GM12865 (cell line): ENCODE results near the gene ZNF652.
"Not testable (repeated sequence)": the region's sequence is repeated elsewhere in the genome, so short reads cannot be mapped to it uniquely, and the experiment has no call there.

Experiments
- DNase-seq: peaks from one replicate; pipeline ENCODE4 v3.0.0; 2010; ENCODE audit warnings: low read depth
- H3K4me3 ChIP-seq: 2 replicates; pipeline ENCODE4 v1.5.1; 2011; ENCODE audit warnings: mild to moderate bottlenecking, low read depth, low read length, control low read depth
- CTCF ChIP-seq: IDR thresholded peaks from 2 replicates; pipeline ENCODE4 v1.5.1; 2011; ENCODE audit warnings: low read length, control low read depth, low read depth, inconsistent platforms; ENCODE audit not compliant: insufficient read depth; ENCODE audit errors: missing control alignments

The ZNF652 gene

GRCh38 chr17:49287481-49287880 is 74.6 kb downstream of the ZNF652 start:
- no peak for DNase-seq
- no peak for TF ChIP-seq CTCF
- H3K4me3 ChIP-seq, result no peak overlapping the region

DNA sequence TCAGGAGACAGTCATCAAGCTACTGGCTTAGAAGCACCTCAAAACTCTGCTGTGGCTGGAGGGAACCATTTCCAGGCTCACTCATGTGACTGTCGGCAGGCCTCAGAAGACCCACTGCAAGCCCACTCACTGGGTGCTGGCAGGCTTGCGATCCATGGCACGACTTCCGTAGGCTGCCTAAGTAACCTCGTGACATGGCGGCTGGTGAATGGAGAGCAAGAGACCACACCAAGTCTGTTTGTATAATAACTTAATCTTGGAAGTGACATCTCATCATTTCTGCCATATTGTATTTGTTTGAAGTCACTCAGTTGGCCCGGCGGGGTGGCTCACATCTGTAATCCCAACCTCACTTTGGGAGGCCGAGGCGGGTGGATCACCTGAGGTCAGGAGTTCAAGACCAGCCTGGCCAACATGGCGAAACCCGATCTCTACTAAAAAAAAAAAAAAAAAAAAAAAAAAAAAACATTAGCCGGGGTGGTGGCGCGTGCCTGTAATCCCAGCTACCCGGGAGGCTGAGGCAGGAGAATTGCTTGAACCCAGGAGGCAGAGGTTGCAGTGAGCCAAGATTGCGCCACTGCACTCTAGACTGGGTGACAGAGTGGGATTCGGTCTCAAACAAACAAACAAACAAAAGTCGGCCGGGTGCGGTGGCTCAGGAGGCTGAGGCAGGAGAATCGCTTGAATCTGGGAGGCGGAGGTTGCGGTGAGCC is 75.6 kb downstream of the ZNF652 start:
- DNase-seq, H3K4me3 ChIP-seq: not testable (repeated sequence)

DNA sequence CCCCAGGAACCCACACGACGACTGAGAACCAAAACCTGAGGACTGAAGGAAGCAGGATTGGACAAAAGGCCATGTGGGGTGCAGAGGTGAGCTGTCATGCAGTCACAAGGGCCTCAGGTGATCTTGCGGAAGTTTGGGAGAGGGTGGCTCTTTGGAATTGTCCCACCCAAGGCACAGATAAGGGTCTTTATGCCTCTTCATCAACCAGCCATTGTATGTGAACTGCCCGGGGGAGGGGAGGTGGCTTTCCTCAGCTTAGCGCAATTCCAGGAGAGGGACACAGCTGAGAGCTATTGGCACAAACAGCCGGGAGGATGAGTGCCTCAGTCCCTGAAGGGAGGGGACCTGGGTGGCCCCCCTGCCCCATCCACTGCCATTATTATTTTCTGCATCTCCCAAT is 76.3 kb downstream of the ZNF652 start:
- no peak for TF ChIP-seq CTCF

GRCh38 chr17:49280918-49281317 is 81.1 kb downstream of the ZNF652 start:
- no peak for DNase-seq
- no peak for TF ChIP-seq CTCF
- no peak overlapping the region for H3K4me3 ChIP-seq

More for the DNA sequence above, 76.3 kb downstream of the ZNF652 start:
- H3K4me3 ChIP-seq, result no peak overlapping the region
- no peak for DNase-seq

DNA sequence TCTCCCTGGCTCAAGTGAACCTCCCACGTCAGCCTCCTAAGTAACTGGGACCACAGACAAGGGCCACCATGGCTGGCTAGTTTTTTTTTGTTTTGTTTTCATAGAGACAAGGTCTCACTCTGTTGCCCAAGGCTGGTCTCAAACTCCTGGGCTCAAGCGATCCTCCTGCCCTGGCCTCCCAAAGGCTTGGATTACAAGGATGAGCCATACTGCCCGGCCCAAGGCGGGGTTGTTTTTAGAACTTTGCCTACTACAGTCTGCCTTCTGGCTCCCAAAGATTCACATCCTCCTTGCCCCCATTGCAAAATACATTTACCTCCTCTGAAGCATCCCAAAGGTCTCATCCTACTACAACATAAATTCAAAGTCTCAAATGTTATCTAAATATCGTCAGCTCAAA is 82.0 kb downstream of the ZNF652 start:
- TF ChIP-seq CTCF, result no peak
- H3K4me3 ChIP-seq, result no peak overlapping the region
- DNase-seq, result no peak

- not testable (repeated sequence) for DNase-seq, H3K4me3 ChIP-seq
These were observed 82.6 kb downstream of the ZNF652 start for GRCh38 chr17:49279263-49280015.

DNA sequence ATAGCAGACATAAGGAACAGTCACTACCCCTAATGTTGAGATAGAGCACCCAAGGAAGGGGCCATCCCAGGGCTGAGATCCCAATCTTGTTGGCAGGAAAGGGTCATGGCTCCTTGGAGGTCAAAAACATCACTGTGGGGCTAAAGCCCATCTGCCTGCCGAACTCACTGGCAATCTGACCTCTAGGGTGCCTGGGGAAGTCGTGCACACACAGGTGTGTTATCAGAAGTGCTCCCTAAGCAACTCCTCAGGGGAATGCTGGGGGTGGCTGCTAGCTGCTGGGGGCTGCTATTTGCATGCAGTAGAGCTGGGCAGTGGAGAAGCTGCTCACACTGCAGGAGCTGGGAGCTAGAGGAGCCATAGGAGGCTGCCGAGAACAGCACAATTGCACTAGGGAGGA is 84.0 kb downstream of the ZNF652 start:
- no peak for TF ChIP-seq CTCF
- no peak for DNase-seq
- H3K4me3 ChIP-seq, result no peak overlapping the region

DNA sequence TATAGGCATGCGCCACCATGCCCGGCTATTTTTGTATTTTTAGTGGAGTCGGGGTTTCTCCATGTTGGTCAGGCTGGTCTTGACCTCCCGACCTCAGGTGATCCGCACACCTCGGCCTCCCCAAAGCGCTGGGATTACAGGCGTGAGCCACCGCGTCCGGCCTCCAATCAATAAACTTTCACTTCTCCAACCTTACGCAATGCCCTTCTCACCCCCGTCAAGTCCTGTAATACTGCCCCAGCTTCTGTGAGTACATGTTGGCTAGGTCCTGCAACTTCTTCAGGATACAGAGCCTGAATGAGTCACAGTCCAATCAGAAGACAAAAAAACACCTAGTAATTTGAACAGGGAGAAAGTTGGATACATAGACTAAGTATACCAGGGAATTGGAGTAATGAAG is 84.4 kb downstream of the ZNF652 start:
- no peak for TF ChIP-seq CTCF
- no peak overlapping the region for H3K4me3 ChIP-seq
- no peak for DNase-seq

- not testable (repeated sequence) for H3K4me3 ChIP-seq, DNase-seq
These were observed 86.1 kb downstream of the ZNF652 start for GRCh38 chr17:49275981-49276380.
